Body of pancreas (tissue), 4 donors: ENCODE data around the gene FMO5. TPM values are rescaled to one million over a fixed set of nuclear protein-coding genes. Genes with fewer than 3 reads are reported as not detected.
"Not testable (repeated sequence)": the region's sequence is repeated elsewhere in the genome, so short reads cannot be mapped to it uniquely, and the experiment has no call there.

Experiments used
- ATAC-seq: fragments of 150-250 bp; one replicate; pipeline ENCODE4 v1.9.1; 2016
- DNase-seq, 4 donors: peaks; one replicate each; pipeline ENCODE4 v3.0.0-alpha.2; 2019
- H3K27ac ChIP-seq, 4 donors: fragments of 200-600 bp; sonication (generic); 1 replicate in 3 of 4; 2 replicates in 1 of 4; pipeline versions ENCODE4 v1.5.1 to v1.6.1; 2016 to 2019; ENCODE audit warnings: mild to moderate bottlenecking in 1 of 4, mixed read lengths in 1 of 4, moderate library complexity in 1 of 4
- H3K27me3 ChIP-seq, 2 donors: fragments of 200-600 bp; sonication (generic); one replicate each; pipeline ENCODE4 v1.6.0; 2016; ENCODE audit warnings: mild to moderate bottlenecking in 1 of 2
- H3K36me3 ChIP-seq, 2 donors: fragments of 200-600 bp; sonication (generic); replicated peaks in 1 of 2; 2 replicates each; pipeline ENCODE4 v1.5.1; 2016; ENCODE audit warnings: low read depth in 2 of 2; ENCODE audit not compliant: insufficient read depth in 1 of 2
- H3K4me1 ChIP-seq: fragments of 200-600 bp; sonication (generic); one replicate; pipeline ENCODE4 v1.6.0; 2016
- H3K4me3 ChIP-seq, 2 donors: fragments of 200-600 bp; sonication (generic); 1 replicate in 1 of 2; 2 replicates in 1 of 2; pipeline ENCODE4 v1.5.1; 2016 to 2019
- H3K9me3 ChIP-seq, 3 donors: fragments of 200-600 bp; sonication (generic); 1 replicate in 2 of 3; 2 replicates in 1 of 3; pipeline ENCODE4 v1.5.1; 2016
- POLR2A ChIP-seq, 3 donors: fragments of 450-650 bp; IDR thresholded peaks; one replicate each; pipeline ENCODE4 v1.6.1; 2016; ENCODE audit warnings: antibody characterized with exemption in 3 of 3, mild to moderate bottlenecking in 2 of 3
- WGBS, 2 donors: methylation state at CpG; one replicate each; pipeline ENCODE4 v1.1.5; 2017; 5-methylcytosine and 5-hydroxymethylcytosine counted together
- intact Hi-C: fragments of 100-400 bp; cut with DNase I; formaldehyde crosslinking; loops from one replicate; pipeline ENCODE4 v1.15.1; 2023
- total RNA-seq, 2 donors: library from RNA; depleted of rRNA; stranded (reverse); fragments of >200 nt; gene quantifications; one replicate each; pipeline ENCODE4 v1.1.0, GENCODE V29; 2016
- TF ChIP-seq, protein P1 (sequence below), 7 experiments: fragments of 450-650 bp in 4 of 7; fragments of 200-600 bp in 3 of 7; sonication (generic) in 3 of 7; IDR thresholded peaks; one replicate each; pipeline ENCODE4 v1.5.1; 2016 to 2019; ENCODE audit warnings: antibody characterized with exemption in 7 of 7

FMO5 gene
- total RNA-seq, 2 donors from 2014 or later, result 30.6 to 68.6 TPM

DNA sequence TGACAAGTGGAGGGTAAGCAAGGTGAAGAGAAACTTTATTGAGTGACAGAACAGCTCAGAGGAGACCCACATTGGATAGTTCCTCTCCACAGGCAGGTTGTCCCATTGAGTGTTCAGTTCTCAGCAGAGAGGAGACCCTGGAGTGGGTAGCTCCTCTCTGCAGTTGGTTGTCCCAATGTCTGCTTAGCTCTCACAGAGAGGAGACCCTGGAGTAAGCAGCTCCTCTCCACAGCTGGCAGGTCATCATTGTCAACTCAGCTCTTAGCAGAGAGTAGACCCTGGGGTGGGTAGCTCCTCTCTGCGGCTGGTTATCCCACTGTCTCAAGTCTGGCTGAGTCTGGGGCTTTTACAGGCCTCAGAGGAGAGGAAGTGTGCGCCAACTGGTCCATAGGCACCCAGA is 11.3 kb upstream of the FMO5 start:
- Histone ChIP-seq H3K4me1 (peaks cover 79% of the 10 kb centered on the region), H3K27me3 (no peaks in the 10 kb centered on the region), H3K4me3 (no peak overlapping the region), H3K9me3 (no peaks in the 10 kb centered on the region), H3K27ac (peak overlapping the region; percentile 46 to 81 (median 78)), H3K36me3 (no peaks in the 10 kb centered on the region)
- intact Hi-C loops, result no loop called here
- ATAC-seq (no peak), DNase-seq (no peak)
- TF ChIP-seq POLR2A (IDR thresholded peaks at IDR 0.05), result no peak
- TF ChIP-seq, protein P1, sequence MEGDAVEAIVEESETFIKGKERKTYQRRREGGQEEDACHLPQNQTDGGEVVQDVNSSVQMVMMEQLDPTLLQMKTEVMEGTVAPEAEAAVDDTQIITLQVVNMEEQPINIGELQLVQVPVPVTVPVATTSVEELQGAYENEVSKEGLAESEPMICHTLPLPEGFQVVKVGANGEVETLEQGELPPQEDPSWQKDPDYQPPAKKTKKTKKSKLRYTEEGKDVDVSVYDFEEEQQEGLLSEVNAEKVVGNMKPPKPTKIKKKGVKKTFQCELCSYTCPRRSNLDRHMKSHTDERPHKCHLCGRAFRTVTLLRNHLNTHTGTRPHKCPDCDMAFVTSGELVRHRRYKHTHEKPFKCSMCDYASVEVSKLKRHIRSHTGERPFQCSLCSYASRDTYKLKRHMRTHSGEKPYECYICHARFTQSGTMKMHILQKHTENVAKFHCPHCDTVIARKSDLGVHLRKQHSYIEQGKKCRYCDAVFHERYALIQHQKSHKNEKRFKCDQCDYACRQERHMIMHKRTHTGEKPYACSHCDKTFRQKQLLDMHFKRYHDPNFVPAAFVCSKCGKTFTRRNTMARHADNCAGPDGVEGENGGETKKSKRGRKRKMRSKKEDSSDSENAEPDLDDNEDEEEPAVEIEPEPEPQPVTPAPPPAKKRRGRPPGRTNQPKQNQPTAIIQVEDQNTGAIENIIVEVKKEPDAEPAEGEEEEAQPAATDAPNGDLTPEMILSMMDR (IDR thresholded peaks at IDR 0.05), result no peak
- 70 to 100% methylated on average over 1 to 2 of the region's 2 CpGs for WGBS, 2 donors

DNA sequence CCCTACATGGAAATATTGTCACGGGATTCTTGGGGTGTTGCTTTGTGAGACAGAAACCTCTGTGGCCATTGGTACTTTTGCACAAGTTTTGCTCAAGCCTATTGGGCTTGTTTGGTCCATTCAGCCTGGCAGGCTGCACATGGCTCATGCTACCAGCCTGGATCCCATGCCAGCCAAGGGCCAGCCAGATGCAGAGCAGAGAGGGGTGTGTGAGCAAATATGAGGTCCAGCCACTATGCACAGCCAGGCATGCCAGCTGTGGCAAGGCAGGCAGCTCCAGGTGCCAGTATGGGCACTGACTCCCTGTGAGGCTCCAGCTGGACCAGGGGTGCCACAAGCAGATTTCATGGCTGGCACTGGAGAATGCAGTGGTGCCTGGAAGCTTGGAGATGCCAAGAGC is 10.7 kb upstream of the FMO5 start:
- WGBS, 2 donors, result 94 to 100% methylated on average over 1 of the region's 1 CpG
- ATAC-seq (peak; percentile 65), DNase-seq (peak; percentile 64 to 85 (median 80))
- intact Hi-C loops, result no loop called here
- no peaks in the 10 kb centered on the region for H3K36me3 ChIP-seq
- no peaks in the 10 kb centered on the region for H3K9me3 ChIP-seq
- peak overlapping the region; percentile 40 to 81 (median 78) for H3K27ac ChIP-seq
- no peak overlapping the region for H3K4me3 ChIP-seq
- peaks cover 83% of the 10 kb centered on the region for H3K4me1 ChIP-seq
- no peaks in the 10 kb centered on the region for H3K27me3 ChIP-seq
- TF ChIP-seq POLR2A (IDR thresholded peaks at IDR 0.05), result peak in 2 of 3 donors; percentile 28
- TF ChIP-seq, protein P1 (IDR thresholded peaks at IDR 0.05), result no peak

DNA sequence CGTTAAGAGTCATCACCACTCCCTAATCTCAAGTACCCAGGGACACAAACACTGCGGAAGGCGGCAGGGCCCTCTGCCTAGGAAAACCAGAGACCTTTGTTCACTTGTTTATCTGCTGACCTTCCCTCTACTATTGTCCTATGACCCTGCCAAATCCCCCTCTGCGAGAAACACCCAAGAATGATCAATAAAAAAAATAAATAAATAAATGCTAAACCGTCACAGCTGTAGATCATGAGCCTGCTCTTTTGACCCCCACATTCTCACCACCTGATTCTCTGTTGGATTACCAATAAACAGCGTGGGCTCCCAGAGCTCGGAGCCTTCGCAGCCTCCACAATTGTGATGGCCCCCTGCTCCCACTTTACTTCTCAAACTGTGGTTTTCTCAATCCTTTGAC is 8.8 kb upstream of the FMO5 start:
- H3K27me3 ChIP-seq, intact Hi-C loops, H3K27ac ChIP-seq, ATAC-seq, H3K9me3 ChIP-seq, DNase-seq, H3K36me3 ChIP-seq, H3K4me3 ChIP-seq: not testable (repeated sequence)
- WGBS, 2 donors, result 46 to 53% methylated on average over 8 of the region's 8 CpGs
- peaks cover 70% of the 10 kb centered on the region for H3K4me1 ChIP-seq

DNA sequence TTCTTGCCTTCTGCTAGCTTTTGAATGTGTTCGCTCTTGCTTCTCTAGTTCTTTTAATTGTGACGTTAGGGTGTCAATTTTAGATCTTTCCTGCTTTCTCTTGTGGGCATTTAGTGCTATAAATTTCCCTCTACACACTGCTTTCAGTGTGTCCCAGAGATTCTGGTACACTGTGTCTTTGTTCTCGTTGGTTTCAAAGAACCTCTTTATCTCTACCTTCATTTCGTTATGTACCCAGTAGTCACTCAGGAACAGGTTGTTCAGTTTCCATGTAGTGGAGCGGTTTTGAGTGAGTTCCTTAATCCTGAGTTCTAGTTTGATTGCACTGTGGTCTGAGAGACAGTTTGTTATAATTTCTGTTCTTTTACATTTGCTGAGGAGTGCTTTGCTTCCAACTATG is 5.9 kb upstream of the FMO5 start:
- peaks cover 48% of the 10 kb centered on the region for H3K4me1 ChIP-seq
- H3K4me3 ChIP-seq, H3K9me3 ChIP-seq, H3K36me3 ChIP-seq, intact Hi-C loops, H3K27me3 ChIP-seq, ATAC-seq: not testable (repeated sequence)
- TF ChIP-seq, protein P1 (IDR thresholded peaks at IDR 0.05), result peak in 3 of 7 experiments; percentile 1 to 16 (median 5)
- TF ChIP-seq POLR2A (IDR thresholded peaks at IDR 0.05), result peak in 2 of 3 donors; percentile 31 to 55
- 23 to 25% methylated on average over 5 of the region's 5 CpGs for WGBS, 2 donors
- peak overlapping the region; percentile 45 to 84 (median 78) for H3K27ac ChIP-seq
- DNase-seq, result peak in 1 of 4 donors; percentile 63

DNA sequence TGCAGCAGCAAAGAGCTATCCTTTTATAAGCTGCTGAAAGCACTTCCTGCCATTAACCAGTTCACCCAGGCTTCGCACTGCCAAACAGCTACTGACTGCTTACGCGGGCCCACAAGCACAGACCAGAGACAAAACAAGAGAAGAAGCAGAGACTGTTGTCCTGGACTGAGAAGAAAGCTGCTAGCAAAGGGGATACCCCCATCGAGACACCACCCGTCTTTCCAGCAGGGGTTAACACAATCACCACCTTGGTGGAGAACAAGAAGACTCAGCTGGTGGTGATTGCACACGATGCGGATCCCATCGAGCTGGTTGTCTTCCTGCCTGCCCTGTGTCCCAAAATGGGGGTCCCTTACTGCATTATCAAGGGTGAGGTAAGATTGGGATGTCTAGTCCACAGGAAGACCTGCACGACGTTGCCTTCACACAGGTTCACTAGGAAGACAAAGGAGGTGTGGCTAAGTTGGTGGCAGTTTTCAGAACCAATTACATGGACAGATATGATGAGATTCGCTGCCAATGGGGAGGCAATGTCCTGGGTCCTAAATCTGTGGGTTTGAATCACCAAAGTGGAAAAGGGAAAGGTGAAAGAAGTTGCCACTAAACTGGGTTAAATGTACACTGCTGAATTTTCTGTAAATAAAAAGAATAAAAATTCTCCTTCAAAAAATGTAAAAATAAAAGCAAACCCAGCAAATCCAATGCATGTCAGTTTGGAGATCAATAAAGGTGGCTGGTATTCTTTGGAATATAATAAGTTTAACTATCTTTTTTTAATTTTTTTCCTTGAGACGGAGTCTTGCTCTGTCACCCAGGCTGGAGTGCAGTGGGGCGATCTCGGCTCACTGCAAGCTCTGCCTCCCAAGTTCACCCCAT is 1.2 kb downstream of the FMO5 start:
- H3K27ac ChIP-seq, result peak overlapping the region in 3 of 4 donors; percentile 2 to 94 (median 90)
- intact Hi-C loops, result no loop called here
- TF ChIP-seq POLR2A (IDR thresholded peaks at IDR 0.05), result no peak
- TF ChIP-seq, protein P1 (IDR thresholded peaks at IDR 0.05), result no peak

More for the DNA sequence above, 1.2 kb downstream of the FMO5 start:
- peaks cover 50% of the 10 kb centered on the region for H3K4me1 ChIP-seq
- no peaks in the 10 kb centered on the region for H3K9me3 ChIP-seq
- WGBS, 2 donors, result 48 to 53% methylated on average over 14 of the region's 14 CpGs
- no peaks in the 10 kb centered on the region for H3K36me3 ChIP-seq
- peak overlapping the region in 1 of 2 donors; percentile 65 for H3K4me3 ChIP-seq
- peak; percentile 31 for ATAC-seq
- H3K27me3 ChIP-seq, result no peaks in the 10 kb centered on the region
- no peak for DNase-seq
